ENCODE measurements around the gene COL1A1.

Gene COL1A1

GRCh38 chr17:50205111-50205962 lies 3.9 kb upstream of the COL1A1 start:
- TF ChIP-seq CTCF (IDR thresholded peaks at IDR 0.05; ENCODE audit: insufficient read depth, missing control alignments), result no peak
- no peak for FAIRE-seq
- no peak for DNase-seq (ENCODE audit: insufficient read length, low spot score)

- TF ChIP-seq CTCF (IDR thresholded peaks at IDR 0.05; ENCODE audit: insufficient read depth, missing control alignments), result no peak
- no peak for FAIRE-seq
Observed at GRCh38 chr17:50204431-50204830, 3.0 kb upstream of the COL1A1 start.

GRCh38 chr17:50203604-50204345 lies 2.3 kb upstream of the COL1A1 start:
- TF ChIP-seq CTCF (IDR thresholded peaks at IDR 0.05; ENCODE audit: insufficient read depth, missing control alignments), result no peak
- FAIRE-seq (no peak), DNase-seq (ENCODE audit: insufficient read length, low spot score) (no peak)

More at GRCh38 chr17:50204431-50204830, 3.0 kb upstream of the COL1A1 start:
- no peak for DNase-seq (ENCODE audit: insufficient read length, low spot score)

GRCh38 chr17:50203086-50203485 lies 1.7 kb upstream of the COL1A1 start:
- DNase-seq (ENCODE audit: insufficient read length, low spot score), result no peak
- no peak for FAIRE-seq
- no peak for TF ChIP-seq CTCF (IDR thresholded peaks at IDR 0.05; ENCODE audit: insufficient read depth, missing control alignments)

- FAIRE-seq (no peak), DNase-seq (ENCODE audit: insufficient read length, low spot score) (peak; percentile 90)
- TF ChIP-seq CTCF (IDR thresholded peaks at IDR 0.05; ENCODE audit: insufficient read depth, missing control alignments), result peak; percentile 17
Observed at GRCh38 chr17:50200457-50201275, 765 bp downstream of the COL1A1 start.

- FAIRE-seq, result no peak
Observed at GRCh38 chr17:50199803-50200456, 1.5 kb downstream of the COL1A1 start.

More at GRCh38 chr17:50199803-50200456, 1.5 kb downstream of the COL1A1 start:
- DNase-seq (ENCODE audit: insufficient read length, low spot score), result no peak
- TF ChIP-seq CTCF (IDR thresholded peaks at IDR 0.05; ENCODE audit: insufficient read depth, missing control alignments), result no peak

Measured in D721Med (cell line).